GM21381 (cell line): ENCODE results near the gene C19orf25.

ENCODE experiments used
- ATAC-seq: cut with Tn5 transposase; IDR thresholded peaks from one replicate; pipeline ENCODE4 v1.9.1; 2021; ENCODE audit warnings: mild to moderate bottlenecking, moderate library complexity; ENCODE audit not compliant: unreplicated experiment

The C19orf25 gene

DNA sequence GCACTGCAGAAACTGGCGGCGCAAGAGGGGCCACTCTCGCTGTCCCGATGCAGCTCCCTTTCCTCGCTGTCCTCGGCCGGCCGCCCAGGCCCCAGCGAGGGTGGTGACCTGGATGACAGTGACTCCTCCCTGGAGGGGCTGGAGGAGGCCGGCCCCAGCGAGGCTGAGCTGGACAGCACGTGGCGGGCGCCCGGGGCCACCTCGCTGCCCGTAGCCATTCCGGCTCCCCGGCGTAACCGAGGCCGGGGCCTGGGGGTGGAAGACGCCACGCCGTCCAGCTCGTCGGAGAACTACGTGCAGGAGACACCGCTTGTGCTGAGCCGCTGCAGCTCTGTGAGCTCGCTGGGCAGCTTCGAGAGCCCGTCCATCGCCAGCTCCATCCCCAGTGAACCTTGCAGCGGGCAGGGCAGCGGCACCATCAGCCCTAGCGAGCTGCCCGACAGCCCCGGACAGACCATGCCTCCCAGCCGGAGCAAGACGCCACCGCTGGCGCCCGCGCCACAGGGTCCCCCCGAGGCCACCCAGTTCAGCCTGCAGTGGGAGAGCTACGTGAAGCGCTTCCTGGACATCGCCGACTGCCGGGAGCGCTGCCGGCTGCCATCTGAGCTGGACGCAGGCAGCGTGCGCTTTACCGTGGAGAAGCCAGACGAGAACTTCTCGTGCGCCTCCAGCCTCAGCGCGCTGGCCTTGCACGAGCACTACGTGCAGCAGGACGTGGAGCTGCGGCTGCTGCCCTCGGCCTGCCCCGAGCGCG is 12.4 kb downstream of the C19orf25 start:
- no peak for ATAC-seq

DNA sequence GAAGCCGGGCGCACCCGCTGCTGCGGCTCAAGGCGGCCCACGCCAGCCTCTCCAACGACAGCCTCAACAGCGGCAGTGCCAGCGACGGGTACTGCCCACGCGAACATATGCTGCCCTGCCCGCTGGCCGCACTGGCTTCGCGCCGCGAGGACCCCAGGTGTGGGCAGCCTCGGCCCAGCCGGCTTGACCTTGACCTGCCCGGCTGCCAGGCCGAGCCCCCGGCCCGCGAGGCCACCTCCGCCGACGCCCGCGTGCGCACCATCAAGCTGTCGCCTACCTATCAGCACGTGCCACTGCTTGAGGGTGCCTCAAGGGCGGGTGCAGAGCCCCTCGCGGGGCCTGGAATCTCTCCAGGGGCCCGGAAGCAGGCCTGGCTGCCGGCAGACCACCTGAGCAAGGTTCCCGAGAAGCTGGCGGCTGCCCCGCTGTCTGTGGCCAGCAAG is 13.0 kb downstream of the C19orf25 start:
- no peak for ATAC-seq

DNA sequence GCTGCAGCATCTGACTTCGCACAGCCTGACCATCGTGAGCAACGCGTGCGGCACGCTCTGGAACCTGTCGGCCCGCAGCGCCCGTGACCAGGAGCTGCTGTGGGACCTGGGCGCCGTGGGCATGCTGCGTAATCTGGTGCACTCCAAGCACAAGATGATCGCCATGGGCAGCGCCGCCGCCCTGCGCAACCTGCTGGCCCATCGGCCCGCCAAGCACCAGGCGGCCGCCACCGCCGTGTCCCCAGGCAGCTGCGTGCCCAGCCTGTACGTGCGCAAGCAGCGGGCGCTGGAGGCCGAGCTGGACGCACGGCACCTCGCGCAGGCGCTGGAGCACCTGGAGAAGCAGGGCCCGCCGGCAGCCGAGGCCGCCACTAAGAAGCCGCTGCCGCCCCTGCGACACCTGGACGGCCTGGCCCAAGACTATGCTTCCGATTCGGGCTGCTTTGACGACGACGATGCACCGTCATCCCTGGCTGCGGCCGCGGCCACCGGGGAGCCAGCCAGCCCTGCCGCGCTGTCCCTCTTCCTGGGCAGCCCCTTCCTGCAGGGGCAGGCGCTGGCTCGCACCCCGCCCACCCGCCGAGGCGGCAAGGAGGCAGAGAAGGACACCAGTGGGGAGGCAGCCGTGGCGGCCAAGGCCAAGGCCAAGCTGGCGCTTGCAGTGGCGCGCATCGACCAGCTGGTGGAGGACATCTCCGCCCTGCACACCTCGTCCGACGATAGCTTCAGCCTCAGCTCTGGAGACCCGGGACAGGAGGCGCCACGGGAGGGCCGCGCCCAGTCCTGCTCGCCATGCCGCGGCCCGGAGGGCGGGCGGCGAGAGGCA is 13.6 kb downstream of the C19orf25 start:
- ATAC-seq = no peak

DNA sequence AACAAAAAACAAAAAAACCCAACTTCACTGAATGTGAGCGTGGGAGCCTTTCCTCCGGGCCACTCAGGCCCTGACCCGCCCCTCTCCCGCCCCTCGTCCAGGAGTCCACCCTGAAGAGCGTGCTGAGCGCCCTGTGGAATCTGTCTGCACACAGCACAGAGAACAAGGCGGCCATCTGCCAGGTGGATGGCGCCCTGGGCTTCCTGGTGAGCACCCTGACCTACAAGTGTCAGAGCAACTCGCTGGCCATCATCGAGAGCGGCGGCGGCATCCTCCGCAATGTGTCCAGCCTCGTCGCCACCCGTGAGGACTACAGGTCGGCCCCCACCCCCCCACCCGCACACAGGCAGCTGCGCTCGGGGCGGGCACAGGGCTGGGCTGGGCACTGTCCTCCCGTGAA is 17.2 kb downstream of the C19orf25 start:
- no peak for ATAC-seq

DNA sequence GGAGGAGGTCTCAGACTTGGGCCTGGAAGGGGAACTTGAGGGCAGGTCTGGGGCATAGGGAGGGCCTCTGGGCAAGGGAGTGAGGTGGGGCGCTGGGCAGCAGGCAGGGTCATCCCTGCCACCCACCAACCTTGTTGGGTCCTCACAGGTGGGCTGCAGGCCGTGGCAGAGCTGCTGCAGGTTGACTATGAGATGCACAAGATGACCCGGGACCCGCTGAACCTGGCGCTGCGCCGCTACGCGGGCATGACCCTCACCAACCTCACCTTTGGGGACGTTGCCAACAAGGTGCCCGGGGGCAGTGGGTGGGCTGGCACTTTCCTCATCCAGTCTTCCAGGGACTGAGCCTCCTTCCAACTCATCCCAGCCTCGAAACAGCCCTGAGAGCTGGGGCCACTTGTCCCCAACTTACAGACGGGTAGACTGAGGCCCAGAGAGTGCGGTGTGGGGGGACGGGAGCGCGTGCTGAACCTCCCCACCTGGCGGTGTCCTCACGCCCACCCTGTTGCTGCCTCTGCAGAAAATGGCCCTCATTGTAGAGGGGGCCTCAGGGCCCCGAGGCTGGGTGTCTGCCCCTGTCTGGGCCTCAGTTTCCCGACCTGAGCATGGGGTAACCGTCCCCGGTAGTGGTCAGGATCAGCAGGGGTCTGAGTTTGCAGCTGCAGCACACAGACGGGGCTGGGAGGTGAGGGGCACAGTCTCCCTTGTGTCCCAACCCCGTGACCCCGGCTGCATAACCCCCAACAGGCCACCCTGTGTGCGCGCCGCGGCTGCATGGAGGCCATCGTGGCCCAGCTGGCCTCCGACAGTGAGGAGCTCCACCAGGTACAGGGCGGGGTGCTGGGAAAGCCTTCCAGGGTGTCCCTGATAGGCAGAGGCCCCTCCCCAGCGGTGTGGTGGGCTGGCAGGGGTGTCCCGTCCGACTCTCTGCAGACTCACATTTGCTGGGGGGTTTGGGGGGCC is 18.7 kb downstream of the C19orf25 start:
- ATAC-seq = no peak

DNA sequence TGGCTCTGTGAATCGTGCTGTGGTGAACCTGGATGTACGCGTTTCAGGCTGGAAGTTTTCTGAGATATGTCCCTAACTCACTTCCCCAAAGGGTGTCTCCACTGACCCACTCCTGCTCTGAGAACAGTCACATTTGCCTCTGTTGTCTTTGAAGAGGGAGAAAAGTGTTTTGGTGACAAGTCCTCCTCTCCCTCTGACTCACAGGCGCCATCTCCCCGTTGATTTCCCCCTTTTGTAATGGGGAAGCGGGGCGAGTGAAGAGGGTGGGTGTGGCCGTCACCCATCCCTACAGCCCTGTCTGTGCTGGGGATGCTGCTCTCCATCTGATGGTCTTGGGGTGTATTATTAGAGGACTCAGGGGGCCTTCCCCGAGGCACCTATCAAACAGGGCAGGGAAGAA is 19.5 kb downstream of the C19orf25 start:
- no peak for ATAC-seq

DNA sequence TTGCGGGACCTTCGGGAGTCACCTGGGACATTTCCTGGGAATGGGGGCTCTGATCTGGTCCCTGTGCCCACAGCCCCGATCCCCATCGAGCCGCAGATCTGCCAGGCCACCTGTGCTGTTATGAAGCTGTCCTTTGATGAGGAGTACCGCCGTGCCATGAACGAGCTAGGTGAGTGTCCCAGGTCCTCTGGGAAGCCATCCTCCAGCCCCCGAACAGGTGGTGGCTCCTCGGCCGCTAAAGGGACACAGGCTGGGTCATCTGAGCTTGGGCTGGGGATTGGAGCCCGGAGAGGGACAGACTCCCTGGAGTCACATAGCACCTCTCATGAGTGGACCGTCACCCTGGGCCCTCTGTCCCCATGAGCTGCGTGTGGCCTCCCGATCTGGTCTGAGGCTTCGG is 21.1 kb downstream of the C19orf25 start:
- no peak for ATAC-seq

DNA sequence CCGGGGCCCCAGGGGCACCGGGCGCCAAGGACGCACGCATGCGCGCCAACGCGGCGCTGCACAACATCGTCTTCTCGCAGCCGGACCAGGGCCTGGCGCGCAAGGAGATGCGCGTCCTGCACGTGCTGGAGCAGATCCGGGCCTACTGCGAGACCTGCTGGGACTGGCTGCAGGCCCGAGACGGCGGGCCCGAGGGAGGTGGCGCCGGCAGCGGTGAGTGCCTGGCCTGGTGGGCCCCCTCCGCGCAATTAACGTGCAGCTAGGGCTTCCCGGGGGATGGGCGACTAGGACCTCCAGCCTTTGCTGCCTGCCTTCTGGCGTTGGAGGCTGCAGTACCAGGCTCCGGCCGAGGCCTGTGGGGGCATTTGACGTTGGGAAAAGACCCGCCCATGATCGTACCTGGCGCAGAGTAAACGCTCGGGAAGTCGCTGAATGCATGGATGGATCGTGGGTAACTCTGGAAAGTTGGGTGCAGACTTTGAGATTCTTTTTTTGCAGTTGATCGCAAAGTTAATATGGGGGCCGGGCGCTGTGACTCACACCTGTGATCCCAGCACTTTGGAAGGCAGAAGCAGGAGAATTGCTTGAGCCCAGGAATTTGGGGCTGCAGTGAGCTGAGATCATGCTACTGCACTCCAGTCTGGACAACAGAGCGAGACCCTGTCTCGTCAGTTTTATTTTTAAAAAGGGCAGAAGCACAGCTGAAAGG is 21.8 kb downstream of the C19orf25 start:
- no peak for ATAC-seq

DNA sequence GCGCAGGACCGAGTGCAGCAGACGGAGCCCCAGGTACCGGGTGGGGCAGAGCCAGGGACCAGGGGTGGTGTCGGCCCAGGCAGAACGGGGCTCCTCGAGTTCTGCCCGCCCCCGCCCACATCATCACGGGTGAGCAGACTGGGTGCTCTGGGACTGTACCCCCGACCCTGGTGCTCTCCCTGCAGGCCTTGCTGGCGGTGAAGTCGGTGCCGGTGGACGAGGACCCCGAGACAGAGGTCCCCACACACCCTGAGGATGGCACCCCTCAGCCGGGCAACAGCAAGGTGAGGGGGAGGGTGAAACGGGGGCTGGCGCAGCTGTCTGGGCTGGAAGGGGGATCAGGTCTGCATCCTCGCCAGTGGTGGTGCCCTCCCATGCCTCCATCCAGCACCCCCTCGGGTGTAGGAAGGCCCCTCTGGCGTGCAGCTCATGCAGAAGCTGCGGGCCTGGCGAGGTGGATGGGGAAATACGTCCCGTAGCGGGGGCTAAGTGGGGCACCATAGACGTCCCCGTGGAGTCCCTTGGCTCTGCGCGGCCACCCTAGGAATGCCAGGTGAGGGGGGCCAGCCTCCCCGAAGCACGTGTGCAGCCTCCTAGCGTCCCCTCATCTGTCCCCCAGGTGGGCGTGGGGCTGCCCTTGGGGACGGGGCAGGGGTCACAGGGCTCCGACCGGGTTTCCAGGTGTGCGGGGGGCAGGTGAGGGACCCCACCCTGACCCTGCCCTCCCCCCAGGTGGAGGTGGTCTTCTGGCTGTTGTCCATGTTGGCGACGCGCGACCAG is 22.7 kb downstream of the C19orf25 start:
- no peak for ATAC-seq

DNA sequence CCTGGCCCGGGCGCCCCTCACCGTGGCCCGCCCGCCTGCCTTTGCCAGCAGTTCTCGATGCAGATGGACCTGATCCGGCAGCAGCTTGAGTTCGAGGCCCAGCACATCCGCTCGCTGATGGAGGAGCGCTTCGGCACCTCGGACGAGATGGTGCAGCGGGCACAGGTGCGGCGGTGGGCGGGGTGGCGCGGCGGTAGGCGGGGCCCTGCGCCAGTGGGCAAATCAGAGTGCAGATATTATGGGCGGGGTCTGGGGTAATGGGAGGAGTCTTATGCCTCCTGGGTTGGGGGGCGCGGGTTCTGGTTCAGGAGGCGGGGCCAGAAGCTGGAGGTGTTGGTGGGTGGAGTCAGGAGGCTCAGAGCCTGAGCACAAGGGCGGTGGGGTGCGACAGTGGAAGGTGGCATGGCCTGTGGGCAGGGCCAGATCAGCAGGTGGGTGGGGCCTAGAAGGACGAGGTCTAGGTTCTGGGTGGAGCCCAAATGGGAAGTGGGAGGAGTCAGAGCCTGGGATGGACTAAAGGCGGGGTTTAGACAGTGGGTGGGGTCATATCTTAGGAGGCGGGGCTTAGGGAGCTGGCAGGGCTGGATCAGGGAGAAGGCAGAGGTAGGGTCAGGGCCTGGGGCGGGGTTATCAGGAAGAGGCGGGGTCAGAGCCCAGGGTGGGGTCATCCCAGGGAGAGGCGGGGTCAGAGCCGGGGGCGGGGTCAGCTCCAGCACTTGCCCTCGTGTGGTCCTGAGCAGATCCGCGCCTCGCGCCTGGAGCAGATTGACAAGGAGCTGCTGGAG is 23.5 kb downstream of the C19orf25 start:
- no peak for ATAC-seq

DNA sequence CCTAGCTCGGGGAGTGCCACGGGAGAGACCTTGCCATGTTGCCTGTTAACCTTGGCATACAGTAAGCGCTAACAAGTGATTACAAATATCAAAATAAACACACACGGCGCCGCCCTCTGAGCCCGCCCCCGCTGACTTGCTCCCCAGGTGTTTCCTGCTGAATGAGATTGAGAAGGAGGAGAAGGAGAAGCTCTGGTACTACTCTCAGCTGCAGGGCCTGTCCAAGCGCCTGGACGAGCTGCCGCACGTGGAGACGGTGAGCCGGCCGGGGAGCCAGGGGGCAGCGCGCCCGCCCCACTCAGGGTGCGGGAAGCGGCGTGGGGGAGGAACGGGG is 24.0 kb downstream of the C19orf25 start:
- ATAC-seq = no peak

DNA sequence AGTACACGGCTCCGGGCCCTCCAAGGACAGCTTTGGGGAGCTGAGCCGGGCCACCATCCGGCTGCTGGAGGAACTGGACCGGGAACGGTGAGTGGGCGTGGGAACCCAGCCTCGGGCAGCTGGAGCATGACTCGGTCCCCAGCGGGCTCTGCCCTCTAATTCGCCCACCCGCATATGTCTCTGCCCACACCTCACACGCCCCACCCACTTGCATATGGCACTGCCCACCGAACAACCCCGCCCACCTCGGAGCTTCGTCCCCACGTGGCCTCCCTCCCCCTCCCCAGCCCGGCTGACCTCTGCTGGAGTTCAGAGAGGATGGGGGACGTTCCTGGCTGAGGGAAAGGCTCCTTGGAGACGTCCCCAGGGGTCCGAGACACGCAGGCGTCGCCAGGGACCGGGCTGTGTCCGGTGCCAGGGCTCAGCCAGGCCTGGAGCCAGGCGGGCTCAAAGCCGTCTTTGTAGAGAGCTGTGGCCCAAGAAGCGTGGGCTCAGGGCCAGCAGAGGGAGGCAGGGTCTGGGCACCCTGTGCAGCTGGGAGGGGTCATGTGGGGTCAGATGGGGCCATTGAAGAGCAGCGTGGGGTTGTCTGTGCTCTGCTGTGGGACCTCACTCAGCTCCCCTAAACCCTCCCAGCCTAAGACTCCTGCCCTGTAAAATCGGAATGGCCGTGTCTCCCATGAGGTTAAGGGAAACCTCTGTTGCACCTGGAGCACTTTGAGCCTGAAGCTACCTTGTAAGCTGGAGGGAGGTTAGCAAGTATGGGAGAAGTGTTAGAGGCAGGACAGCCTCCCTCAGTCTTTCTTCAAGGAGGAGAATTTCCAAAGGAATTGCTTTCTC is 25.3 kb downstream of the C19orf25 start:
- no peak for ATAC-seq

DNA sequence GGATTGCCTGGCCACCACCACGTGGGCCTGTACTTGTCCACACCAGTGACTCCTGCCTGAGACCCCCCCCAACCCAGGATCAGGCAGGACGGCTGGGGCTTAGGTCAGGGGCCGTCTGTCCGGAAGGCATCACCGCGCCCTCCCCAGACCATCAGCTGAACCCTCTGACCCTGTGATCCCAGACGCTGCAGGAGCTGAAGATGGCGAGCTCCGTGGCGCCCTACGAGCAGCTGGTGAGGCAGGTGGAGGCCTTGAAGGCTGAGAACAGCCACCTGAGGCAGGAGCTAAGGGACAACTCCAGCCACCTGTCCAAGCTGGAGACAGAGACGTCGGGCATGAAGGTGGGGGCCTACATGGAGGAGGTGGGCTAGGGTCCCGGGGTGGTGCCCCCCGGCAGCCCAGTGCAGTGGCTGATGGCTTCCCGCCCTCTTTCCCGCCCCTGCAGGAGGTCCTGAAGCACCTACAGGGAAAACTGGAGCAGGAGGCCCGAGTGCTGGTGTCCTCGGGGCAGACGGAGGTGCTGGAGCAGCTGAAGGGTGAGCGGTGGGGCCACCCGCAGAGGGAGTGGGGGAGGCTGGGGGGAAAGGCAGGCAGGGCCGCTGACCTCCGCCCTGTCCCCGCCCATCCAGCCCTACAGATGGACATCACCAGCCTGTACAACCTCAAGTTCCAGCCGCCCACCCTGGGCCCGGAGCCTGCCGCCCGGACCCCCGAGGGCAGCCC is 26.1 kb downstream of the C19orf25 start:
- no peak for ATAC-seq

DNA sequence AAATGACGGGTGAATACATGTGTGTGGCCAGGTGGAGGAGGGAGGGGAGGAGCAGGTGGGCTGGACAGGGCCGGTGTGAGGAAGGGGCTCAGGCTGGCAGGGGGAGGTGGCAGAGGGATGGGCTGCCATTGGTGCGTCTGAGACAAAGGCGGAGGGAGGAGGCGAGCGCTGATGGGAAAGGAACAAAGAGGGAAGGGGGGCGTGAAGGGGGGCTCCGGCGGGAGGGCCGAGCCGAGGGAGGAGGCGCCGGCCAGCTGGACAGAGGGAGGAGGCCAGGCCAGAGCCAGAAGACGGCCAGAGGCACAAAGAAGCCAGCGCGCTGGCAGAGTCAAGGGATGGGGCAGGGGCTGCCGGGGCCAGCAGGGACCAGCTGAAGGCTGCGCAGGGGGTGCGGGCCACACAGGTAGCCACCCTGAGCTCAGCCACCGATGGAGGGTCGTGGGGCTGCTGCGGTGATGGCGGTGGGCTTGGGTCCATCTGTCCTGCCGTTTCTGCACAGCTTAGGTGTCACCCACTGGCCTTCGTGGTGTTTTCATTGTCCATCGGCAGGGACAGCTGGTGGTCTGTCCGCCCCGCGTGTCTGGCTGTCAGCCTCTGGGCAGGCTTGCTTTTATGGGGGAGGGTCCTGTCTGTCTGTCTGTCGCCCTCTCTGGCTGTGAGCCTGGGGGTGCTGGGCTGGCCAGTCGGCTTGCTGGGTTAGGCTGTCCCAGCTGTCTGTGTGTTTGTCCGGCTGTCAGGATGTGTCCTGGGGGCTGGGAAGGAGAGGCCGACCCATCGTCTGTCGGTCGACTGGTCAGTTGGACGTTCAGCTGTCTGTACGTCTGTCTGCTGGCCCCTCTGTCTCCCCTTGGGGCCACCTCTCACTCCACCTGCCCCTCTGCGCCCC is 26.9 kb downstream of the C19orf25 start:
- no peak for ATAC-seq

DNA sequence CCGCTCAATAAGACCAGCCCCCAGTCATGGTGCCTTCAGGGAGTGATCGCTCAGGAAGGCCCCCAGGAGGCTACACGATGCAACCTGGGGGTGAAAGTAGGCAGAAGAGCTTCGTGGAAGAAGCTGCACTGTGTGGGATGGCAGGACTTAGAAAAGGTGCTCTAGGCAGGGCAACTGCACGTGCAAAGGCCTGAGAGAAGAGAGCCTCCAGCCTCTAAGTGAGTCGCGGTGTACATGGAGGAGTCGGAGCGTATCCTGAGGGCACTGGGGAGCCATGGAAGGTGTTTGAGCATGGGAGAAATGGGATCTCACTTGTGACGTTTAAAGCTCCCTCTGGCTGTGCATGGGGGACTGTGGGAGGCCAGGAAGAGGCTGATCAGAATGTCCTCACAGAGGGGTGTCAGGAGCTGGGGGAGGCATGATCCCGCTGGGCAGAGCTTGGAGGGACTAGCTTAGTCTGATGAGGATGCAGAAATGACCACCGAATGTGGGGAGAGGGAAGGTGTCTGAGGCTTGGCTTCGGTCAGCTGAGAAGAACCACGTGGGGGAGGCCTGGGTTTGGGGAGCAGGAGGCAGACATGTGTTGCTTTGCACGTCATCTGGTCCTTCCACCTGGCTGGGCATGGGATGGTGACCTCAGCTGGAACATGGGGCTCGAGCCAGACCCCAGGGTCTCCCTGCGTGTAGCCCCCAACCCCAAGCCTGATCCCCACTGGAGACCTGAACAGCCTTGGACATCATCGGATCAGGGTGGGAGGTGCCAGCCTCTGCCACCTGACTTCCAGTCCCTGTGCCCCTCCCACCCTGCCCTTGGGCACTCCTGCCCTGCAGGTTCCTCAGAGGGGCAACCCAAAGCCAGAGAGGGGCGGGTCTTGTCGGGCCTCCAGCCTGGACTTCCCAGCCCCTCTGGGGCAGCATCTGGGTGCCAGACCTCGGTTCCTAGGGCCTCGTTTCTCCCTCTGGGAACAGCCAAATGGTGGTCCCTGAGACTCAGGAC is 28.0 kb downstream of the C19orf25 start:
- ATAC-seq = no peak
